ENCODE data around the gene KIF1C.
A peak's percentile ranks its signal among the peaks of the same experiment; 100 is the strongest.
"Not testable (repeated sequence)": the region's sequence is repeated elsewhere in the genome, so short reads cannot be mapped to it uniquely, and the experiment has no call there.

The KIF1C gene

DNA sequence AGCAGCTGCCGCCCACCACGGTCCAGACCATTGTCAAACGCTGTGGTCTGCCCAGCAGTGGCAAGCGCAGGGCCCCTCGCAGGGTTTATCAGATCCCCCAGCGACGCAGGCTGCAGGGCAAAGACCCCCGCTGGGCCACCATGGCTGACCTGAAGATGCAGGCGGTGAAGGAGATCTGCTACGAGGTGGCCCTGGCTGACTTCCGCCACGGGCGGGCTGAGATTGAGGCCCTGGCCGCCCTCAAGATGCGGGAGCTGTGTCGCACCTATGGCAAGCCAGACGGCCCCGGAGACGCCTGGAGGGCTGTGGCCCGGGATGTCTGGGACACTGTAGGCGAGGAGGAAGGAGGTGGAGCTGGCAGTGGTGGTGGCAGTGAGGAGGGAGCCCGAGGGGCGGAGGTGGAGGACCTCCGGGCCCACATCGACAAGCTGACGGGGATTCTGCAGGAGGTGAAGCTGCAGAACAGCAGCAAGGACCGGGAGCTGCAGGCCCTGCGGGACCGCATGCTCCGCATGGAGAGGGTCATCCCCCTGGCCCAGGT is 24.5 kb downstream of the KIF1C start:
- TF ChIP-seq, protein P1, sequence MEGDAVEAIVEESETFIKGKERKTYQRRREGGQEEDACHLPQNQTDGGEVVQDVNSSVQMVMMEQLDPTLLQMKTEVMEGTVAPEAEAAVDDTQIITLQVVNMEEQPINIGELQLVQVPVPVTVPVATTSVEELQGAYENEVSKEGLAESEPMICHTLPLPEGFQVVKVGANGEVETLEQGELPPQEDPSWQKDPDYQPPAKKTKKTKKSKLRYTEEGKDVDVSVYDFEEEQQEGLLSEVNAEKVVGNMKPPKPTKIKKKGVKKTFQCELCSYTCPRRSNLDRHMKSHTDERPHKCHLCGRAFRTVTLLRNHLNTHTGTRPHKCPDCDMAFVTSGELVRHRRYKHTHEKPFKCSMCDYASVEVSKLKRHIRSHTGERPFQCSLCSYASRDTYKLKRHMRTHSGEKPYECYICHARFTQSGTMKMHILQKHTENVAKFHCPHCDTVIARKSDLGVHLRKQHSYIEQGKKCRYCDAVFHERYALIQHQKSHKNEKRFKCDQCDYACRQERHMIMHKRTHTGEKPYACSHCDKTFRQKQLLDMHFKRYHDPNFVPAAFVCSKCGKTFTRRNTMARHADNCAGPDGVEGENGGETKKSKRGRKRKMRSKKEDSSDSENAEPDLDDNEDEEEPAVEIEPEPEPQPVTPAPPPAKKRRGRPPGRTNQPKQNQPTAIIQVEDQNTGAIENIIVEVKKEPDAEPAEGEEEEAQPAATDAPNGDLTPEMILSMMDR (conservative IDR thresholded peaks at IDR 0.05; ENCODE audit: low read depth, low read length), result no peak
- no peak overlapping the region for H3K4me3 ChIP-seq (ENCODE audit: low read depth, low read length)
- DNase-seq (ENCODE audit: low read depth), result no peak

DNA sequence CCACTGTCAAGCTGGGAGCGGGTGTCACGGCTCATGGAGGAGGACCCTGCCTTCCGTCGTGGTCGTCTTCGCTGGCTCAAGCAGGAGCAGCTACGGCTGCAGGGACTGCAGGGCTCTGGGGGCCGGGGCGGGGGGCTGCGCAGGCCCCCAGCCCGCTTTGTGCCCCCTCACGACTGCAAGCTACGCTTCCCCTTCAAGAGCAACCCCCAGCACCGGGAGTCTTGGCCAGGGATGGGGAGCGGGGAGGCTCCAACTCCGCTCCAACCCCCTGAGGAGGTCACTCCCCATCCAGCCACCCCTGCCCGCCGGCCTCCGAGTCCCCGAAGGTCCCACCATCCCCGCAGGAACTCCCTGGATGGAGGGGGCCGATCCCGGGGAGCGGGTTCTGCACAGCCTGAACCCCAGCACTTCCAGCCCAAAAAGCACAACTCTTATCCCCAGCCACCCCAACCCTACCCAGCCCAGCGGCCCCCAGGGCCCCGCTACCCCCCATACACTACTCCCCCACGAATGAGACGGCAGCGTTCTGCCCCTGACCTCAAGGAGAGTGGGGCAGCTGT is 25.9 kb downstream of the KIF1C start:
- H3K4me3 ChIP-seq (ENCODE audit: low read depth, low read length), result no peak overlapping the region
- TF ChIP-seq, protein P1 (conservative IDR thresholded peaks at IDR 0.05; ENCODE audit: low read depth, low read length), result no peak
- DNase-seq (ENCODE audit: low read depth), result no peak

DNA sequence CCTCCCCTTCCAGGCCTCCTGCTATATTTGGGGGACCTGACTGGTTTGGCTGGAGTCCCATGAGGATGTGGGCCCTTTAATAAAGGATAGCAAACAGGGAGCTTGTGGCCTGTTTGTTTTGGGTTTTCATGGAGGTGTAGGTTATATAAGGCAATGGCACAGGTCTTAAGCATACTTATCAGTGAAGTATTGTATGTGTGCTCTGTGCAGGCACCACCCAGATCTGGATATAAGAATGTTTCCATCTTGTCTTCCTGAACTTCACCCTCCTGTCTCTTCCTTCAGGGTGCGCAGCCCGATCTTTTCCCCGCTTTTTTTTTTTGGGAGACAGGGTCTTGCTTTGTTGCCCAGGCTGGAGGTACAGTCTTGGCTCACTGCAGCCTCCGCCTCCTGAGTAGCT is 26.9 kb downstream of the KIF1C start:
- DNase-seq (ENCODE audit: low read depth), result no peak
- H3K4me3 ChIP-seq (ENCODE audit: low read depth, low read length), result no peak overlapping the region

DNA sequence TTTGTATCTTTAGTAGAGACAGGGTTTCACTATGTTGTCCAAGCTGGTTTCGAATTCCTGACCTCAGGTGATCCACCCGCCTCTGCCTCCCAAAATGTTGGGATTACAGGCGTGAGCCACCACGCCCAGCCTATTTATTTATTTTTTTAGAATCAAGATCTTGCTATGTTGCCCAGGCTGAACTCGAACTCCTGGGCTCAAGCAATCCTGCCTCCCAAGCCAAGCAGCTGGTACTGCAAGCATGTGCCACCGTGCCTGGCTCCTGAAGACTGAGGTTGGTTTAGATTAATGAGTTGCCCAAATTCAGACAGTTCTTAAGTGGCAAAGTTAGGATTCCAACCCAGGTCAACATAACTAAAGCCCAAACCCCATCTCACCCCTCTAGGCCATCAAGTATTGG is 29.5 kb downstream of the KIF1C start:
- TF ChIP-seq, protein P1 (conservative IDR thresholded peaks at IDR 0.05; ENCODE audit: low read depth, low read length), result no peak
- DNase-seq (ENCODE audit: low read depth), result no peak
- H3K4me3 ChIP-seq (ENCODE audit: low read depth, low read length), result no peak overlapping the region

More for the DNA sequence above, 26.9 kb downstream of the KIF1C start:
- TF ChIP-seq, protein P1 (conservative IDR thresholded peaks at IDR 0.05; ENCODE audit: low read depth, low read length), result no peak

DNA sequence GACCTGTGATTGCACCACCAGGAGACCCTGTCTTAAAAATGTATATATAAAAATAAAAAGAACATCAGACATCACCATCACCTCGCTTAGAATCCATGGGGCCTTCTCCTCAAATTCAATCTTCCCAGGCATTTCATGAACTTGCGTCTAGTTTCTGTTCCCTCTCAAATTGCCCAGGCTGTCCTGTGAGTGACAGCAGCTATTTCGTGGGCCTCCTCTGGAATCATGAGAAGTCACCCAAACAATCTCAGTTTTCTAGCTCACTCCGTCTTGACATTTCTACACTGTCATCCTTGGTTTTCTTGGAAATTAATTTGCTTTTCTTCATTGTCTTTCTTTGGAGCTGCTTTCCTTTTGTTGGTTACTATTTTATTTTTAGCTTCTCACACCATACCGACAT is 30.2 kb downstream of the KIF1C start:
- no peak for DNase-seq (ENCODE audit: low read depth)
- TF ChIP-seq, protein P1 (conservative IDR thresholded peaks at IDR 0.05; ENCODE audit: low read depth, low read length), result no peak
- no peak overlapping the region for H3K4me3 ChIP-seq (ENCODE audit: low read depth, low read length)

DNA sequence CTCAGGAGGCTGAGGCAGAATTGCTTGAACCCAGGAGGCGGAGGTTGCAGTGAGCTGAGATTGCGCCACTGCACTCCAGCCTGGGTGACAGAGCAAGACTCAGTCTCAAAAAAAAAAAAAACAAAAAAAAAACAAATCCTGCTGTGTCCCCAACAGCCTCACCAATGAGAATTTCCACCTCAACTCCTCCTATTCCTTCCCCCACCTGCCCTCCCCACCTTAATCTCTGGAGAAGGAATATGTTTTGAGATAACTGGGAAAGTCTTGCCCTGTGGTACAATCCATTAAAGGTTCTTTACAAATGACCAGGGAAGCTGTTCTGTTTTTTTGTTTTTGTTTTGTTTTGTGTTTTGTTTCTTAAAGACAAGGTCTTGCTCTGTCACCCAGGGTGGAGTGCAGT is 32.4 kb downstream of the KIF1C start:
- DNase-seq (ENCODE audit: low read depth); H3K4me3 ChIP-seq (ENCODE audit: low read depth, low read length): not testable (repeated sequence)

DNA sequence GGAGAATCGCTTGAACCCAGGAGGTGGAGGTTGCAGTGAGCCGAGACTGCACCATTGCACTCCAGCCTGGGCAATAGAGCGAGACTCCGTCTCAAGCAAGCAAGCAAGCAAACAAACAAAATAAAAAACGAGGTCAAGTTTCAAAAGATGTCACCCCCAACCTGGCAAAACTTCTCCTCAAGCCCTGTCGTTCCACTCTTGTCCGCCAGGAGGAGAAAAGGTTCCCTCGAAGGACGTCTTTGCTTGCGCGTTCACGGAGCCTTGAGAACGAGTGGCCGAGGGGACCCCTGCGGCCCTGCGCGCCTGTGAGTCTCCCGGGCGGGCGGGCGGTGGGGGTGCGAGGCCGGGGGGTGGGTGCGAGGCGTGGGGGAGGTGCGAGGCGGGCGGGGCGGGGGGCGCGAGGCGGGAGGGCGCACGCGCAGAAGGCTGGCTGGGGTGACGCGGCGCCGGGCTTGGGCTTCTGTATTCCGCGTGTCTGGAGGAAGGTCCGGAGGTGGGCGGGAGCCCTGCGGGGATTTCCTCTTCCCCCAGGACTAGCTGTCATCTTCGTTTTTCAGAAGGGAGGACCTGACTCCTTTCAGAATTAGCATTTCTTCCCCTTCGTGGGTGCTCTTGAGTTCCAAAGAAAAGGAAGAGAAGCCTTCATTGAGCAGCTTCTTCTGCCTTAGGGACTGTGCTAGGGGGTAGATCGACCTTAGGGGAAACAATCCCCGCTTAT is 33.8 kb downstream of the KIF1C start:
- H3K4me3 ChIP-seq (ENCODE audit: low read depth, low read length), result peak overlapping the region; percentile 45
- TF ChIP-seq, protein P1 (conservative IDR thresholded peaks at IDR 0.05; ENCODE audit: low read depth, low read length), result peak; percentile 82
- DNase-seq (ENCODE audit: low read depth), result peak; percentile 83

Measured in choroid plexus epithelial cell (primary cell).